Astrocyte (in vitro differentiated cells and primary cell): Measurements from ENCODE around the gene DOCK3. TPM values are rescaled to one million over a fixed set of nuclear protein-coding genes. Genes with fewer than 3 reads are reported as not detected.

Source experiments
- DNase-seq: peaks from one replicate; pipeline ENCODE4 v3.0.0-alpha.2; 2010; ENCODE audit warnings: low read depth
- FAIRE-seq: peaks from 2 replicates; lab custom pipeline; 2011; peaks lifted over from hg19 to GRCh38; lab: Jason Lieb, UNC
- H2AFZ ChIP-seq: 2 replicates; pipeline ENCODE4 v1.6.0; 2012; ENCODE audit warnings: low read depth, low read length, inconsistent platforms
- H3K27ac ChIP-seq: 2 replicates; pipeline ENCODE4 v1.5.1; 2011; ENCODE audit warnings: low read depth, low read length, inconsistent platforms
- H3K27me3 ChIP-seq: 2 replicates; pipeline ENCODE4 v1.6.0; 2011; ENCODE audit warnings: low read length, inconsistent platforms; ENCODE audit not compliant: insufficient read depth
- H3K36me3 ChIP-seq: 2 replicates; pipeline ENCODE4 v1.5.1; 2011; ENCODE audit warnings: low read length, inconsistent platforms; ENCODE audit not compliant: insufficient read depth
- H3K4me1 ChIP-seq: 2 replicates; pipeline ENCODE4 v1.5.1; 2011; ENCODE audit warnings: low read length, inconsistent platforms; ENCODE audit not compliant: insufficient read depth
- H3K4me2 ChIP-seq: 2 replicates; pipeline ENCODE4 v1.6.0; 2012; ENCODE audit warnings: low read length, inconsistent platforms
- H3K4me3 ChIP-seq: 2 replicates; pipeline ENCODE4 v1.5.1; 2011; ENCODE audit warnings: low read depth, mild to moderate bottlenecking, low read length, inconsistent platforms; ENCODE audit not compliant: insufficient read depth
- H3K79me2 ChIP-seq: 2 replicates; pipeline ENCODE4 v1.6.0; 2012; ENCODE audit warnings: mild to moderate bottlenecking, low read length, inconsistent platforms; ENCODE audit not compliant: insufficient read depth
- H3K9ac ChIP-seq: 2 replicates; pipeline ENCODE4 v1.6.0; 2012; ENCODE audit warnings: mild to moderate bottlenecking, low read length, inconsistent platforms
- H3K9me3 ChIP-seq: 2 replicates; pipeline ENCODE4 v1.5.1; 2012; ENCODE audit warnings: low read depth, mild to moderate bottlenecking, low read length, inconsistent platforms; ENCODE audit not compliant: insufficient read depth
- H4K20me1 ChIP-seq: 2 replicates; pipeline ENCODE4 v1.6.0; 2012; ENCODE audit warnings: low read length, inconsistent platforms; ENCODE audit not compliant: insufficient read depth
- H3K27ac Mint-ChIP-seq: one replicate; pipeline ENCODE4 v1.8.0; 2021; ENCODE audit warnings: mild to moderate bottlenecking, mixed read lengths; ENCODE audit not compliant: unreplicated experiment
- H3K27me3 Mint-ChIP-seq: one replicate; pipeline ENCODE4 v1.8.0; 2021; ENCODE audit warnings: low read depth, mixed read lengths; ENCODE audit not compliant: unreplicated experiment
- H3K36me3 Mint-ChIP-seq: one replicate; pipeline ENCODE4 v1.8.0; 2021; ENCODE audit warnings: low read depth, mixed read lengths; ENCODE audit not compliant: unreplicated experiment
- H3K4me1 Mint-ChIP-seq: one replicate; pipeline ENCODE4 v1.8.0; 2021; ENCODE audit warnings: low read depth, mixed read lengths; ENCODE audit not compliant: unreplicated experiment
- H3K4me3 Mint-ChIP-seq: one replicate; pipeline ENCODE4 v1.8.0; 2021; ENCODE audit warnings: mild to moderate bottlenecking, moderate library complexity, mixed read lengths; ENCODE audit not compliant: unreplicated experiment
- H3K9me3 Mint-ChIP-seq: one replicate; pipeline ENCODE4 v1.8.0; 2021; ENCODE audit warnings: mild to moderate bottlenecking, mixed read lengths; ENCODE audit not compliant: unreplicated experiment
- EZH2 ChIP-seq: IDR thresholded peaks from 2 replicates; pipeline ENCODE4 v1.6.1; 2012; ENCODE audit warnings: mild to moderate bottlenecking, low read length, inconsistent platforms; ENCODE audit not compliant: insufficient read depth
- total RNA-seq: library from RNA; stranded (reverse); gene quantifications from 2 replicates; pipeline ENCODE4 v1.2.1, GENCODE V29; 2021
- TF ChIP-seq, protein P1 (sequence below): IDR thresholded peaks from 2 replicates; pipeline ENCODE4 v1.5.1; 2011; ENCODE audit warnings: low read depth, mild to moderate bottlenecking, inconsistent platforms, low read length, moderate library complexity; ENCODE audit not compliant: insufficient read depth

The DOCK3 gene
- total RNA-seq, 1 donor from 2014 or later: 3.3 TPM

DNA sequence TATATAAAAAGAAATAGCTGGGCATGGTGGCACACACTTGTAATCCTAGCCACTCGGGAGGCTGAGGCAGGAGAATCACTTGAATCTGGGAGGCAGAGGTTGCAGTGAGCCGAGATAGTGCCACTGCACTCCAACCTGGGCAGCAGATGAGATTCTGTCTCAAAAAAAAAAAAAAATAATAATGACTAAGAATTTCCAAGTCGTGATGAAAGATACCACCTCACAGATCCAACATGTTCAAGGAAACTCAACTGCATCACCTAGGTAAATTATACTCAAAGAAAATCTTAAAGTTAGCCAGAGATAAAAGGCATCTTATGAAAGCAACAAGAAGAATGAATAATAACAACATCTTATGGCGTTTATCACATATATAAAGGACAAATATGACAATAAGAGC is 50.1 kb downstream of the DOCK3 start:
- TF ChIP-seq EZH2: no peak
- TF ChIP-seq, protein P1, sequence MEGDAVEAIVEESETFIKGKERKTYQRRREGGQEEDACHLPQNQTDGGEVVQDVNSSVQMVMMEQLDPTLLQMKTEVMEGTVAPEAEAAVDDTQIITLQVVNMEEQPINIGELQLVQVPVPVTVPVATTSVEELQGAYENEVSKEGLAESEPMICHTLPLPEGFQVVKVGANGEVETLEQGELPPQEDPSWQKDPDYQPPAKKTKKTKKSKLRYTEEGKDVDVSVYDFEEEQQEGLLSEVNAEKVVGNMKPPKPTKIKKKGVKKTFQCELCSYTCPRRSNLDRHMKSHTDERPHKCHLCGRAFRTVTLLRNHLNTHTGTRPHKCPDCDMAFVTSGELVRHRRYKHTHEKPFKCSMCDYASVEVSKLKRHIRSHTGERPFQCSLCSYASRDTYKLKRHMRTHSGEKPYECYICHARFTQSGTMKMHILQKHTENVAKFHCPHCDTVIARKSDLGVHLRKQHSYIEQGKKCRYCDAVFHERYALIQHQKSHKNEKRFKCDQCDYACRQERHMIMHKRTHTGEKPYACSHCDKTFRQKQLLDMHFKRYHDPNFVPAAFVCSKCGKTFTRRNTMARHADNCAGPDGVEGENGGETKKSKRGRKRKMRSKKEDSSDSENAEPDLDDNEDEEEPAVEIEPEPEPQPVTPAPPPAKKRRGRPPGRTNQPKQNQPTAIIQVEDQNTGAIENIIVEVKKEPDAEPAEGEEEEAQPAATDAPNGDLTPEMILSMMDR: no peak
- H3K9me3 ChIP-seq: no peaks in the 10 kb centered on the region
- Mint-ChIP-seq H3K27ac (no peak overlapping the region), H3K4me1 (peaks cover 7% of the 10 kb centered on the region), H3K4me3 (no peak overlapping the region), H3K27me3 (no peaks in the 10 kb centered on the region), H3K9me3 (peaks cover 3% of the 10 kb centered on the region), H3K36me3 (no peaks in the 10 kb centered on the region)
- no peak overlapping the region for H2AFZ ChIP-seq
- no peaks in the 10 kb centered on the region for H3K4me1 ChIP-seq
- no peak overlapping the region for H3K4me2 ChIP-seq
- H3K27me3 ChIP-seq: no peaks in the 10 kb centered on the region
- no peak overlapping the region for H3K9ac ChIP-seq
- no peak overlapping the region for H3K4me3 ChIP-seq
- no peak overlapping the region for H3K27ac ChIP-seq
- H3K36me3 ChIP-seq: no peaks in the 10 kb centered on the region
- no peak for DNase-seq
- no peaks in the 10 kb centered on the region for H3K79me2 ChIP-seq
- no peak for FAIRE-seq
- H4K20me1 ChIP-seq: no peaks in the 10 kb centered on the region

DNA sequence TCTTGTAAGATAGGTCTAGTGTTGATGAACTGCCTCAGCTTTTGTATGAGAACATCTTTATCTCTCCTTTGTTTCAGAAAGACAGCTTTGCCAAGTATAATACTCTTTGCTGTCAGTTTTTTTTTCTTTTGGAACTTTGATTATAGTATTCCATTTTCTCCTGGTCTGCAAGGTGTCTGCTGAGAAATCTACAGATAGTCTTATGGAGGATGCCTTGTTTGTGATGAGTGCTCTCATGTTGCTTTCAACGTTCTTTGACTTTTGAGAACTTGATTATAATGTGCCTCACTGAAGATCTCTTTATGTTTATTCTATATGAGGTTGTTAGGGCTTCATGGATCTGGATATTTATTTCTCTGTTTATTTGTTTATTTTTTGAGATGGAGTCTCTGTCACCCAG is 60.3 kb downstream of the DOCK3 start:
- FAIRE-seq: no peak

More for the DNA sequence above, 60.3 kb downstream of the DOCK3 start:
- no peak for TF ChIP-seq EZH2
- TF ChIP-seq, protein P1: no peak
- Histone ChIP-seq H3K9ac (no peak overlapping the region), H2AFZ (no peak overlapping the region), H3K27me3 (no peaks in the 10 kb centered on the region), H3K9me3 (no peaks in the 10 kb centered on the region), H4K20me1 (no peaks in the 10 kb centered on the region), H3K4me1 (no peaks in the 10 kb centered on the region), H3K36me3 (no peaks in the 10 kb centered on the region), H3K4me2 (no peak overlapping the region), H3K79me2 (no peaks in the 10 kb centered on the region), H3K27ac (no peak overlapping the region), H3K4me3 (no peak overlapping the region)
- no peaks in the 10 kb centered on the region for H3K27me3 Mint-ChIP-seq
- peaks cover 5% of the 10 kb centered on the region for H3K9me3 Mint-ChIP-seq
- H3K36me3 Mint-ChIP-seq: no peaks in the 10 kb centered on the region
- no peaks in the 10 kb centered on the region for H3K4me1 Mint-ChIP-seq
- H3K4me3 Mint-ChIP-seq: no peak overlapping the region
- DNase-seq: no peak
- no peak overlapping the region for H3K27ac Mint-ChIP-seq
